ENCODE data around the gene TRABD2B.

Gene TRABD2B

GRCh38 chr1:47993416-47993740, 3.8 kb downstream of the TRABD2B start:
- TF ChIP-seq POLR2AphosphoS5 (IDR thresholded peaks at IDR 0.05; ENCODE audit: low read depth, low read length) (no peak), TAF1 (IDR thresholded peaks at IDR 0.05; ENCODE audit: borderline replicate concordance, insufficient read depth, low read length) (no peak), FOXP2 (optimal IDR thresholded peaks at IDR 0.05; ENCODE audit: borderline replicate concordance, extremely low read depth, extremely low read length, insufficient read depth) (no peak), SIN3A (IDR thresholded peaks at IDR 0.05; ENCODE audit: borderline replicate concordance, insufficient read depth, low read length) (no peak), REST (IDR thresholded peaks at IDR 0.05; ENCODE audit: insufficient read depth in 1 of 2, low read depth in 2 of 2, low read length in 2 of 2) (no peak)

DNA sequence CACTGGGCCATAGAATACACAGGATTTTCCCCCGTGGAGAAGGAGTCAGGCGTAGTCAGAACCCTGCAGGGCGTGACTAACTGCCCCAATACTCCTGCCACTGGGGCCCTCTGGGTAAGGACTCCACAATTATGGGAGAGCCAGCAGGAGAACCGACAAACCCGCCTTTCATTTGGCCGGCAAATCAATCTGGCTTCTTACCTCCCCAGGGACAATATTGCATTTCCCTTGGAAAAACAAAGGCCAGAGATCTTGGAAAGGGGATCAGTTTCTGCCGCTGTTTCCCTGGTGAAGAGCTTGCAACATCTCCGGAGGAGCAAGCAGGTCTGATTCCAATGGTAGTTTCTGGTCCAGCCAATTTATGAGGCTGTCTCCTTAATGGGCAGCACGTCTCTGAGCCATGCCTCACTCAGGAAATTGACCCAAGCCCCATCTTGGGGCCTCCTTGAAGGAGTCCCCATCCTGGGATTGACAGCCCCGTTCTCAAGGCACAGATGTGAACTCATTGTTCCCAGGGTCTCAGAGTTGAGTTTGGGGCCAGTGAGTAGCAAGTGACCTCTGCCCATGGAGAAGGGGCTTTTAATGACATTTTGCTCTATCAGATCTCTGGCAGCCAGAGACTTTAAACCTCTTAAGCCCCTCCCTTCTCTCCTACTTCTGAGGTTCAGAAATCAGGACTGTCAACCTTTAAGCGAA, 4.3 kb downstream of the TRABD2B start:
- TF ChIP-seq POLR2AphosphoS5 (IDR thresholded peaks at IDR 0.05; ENCODE audit: low read depth, low read length) (no peak), TAF1 (IDR thresholded peaks at IDR 0.05; ENCODE audit: borderline replicate concordance, insufficient read depth, low read length) (no peak), FOXP2 (optimal IDR thresholded peaks at IDR 0.05; ENCODE audit: borderline replicate concordance, extremely low read depth, extremely low read length, insufficient read depth) (no peak), REST (IDR thresholded peaks at IDR 0.05; ENCODE audit: insufficient read depth in 1 of 2, low read depth in 2 of 2, low read length in 2 of 2) (no peak), SIN3A (IDR thresholded peaks at IDR 0.05; ENCODE audit: borderline replicate concordance, insufficient read depth, low read length) (no peak)

DNA sequence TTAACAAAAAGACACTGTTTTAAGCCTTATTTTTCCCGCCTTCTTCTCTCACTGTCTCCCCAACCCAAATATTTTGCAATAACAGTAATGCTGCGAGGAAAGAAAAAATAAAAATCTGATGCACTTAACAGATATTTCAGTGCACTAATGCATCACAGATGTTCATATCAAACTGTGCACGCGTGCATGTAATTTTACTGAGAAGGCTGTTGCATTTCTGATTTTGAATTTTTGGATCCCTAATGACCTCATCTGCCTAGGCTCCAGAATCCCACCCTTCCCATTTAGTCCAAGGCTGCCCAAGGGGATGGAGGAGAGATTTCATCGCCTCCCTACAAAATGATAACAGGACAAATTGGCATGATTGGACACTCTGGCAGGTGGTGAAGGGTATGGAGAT, 5.5 kb downstream of the TRABD2B start:
- TF ChIP-seq SIN3A (IDR thresholded peaks at IDR 0.05; ENCODE audit: borderline replicate concordance, insufficient read depth, low read length) (no peak), FOXP2 (optimal IDR thresholded peaks at IDR 0.05; ENCODE audit: borderline replicate concordance, extremely low read depth, extremely low read length, insufficient read depth) (no peak), REST (IDR thresholded peaks at IDR 0.05; ENCODE audit: insufficient read depth in 1 of 2, low read depth in 2 of 2, low read length in 2 of 2) (no peak), POLR2AphosphoS5 (IDR thresholded peaks at IDR 0.05; ENCODE audit: low read depth, low read length) (no peak), TAF1 (IDR thresholded peaks at IDR 0.05; ENCODE audit: borderline replicate concordance, insufficient read depth, low read length) (no peak)

- no peak for TF ChIP-seq SIN3A (IDR thresholded peaks at IDR 0.05; ENCODE audit: borderline replicate concordance, insufficient read depth, low read length)
Measured at GRCh38 chr1:47991187-47991586, 6.0 kb downstream of the TRABD2B start.

DNA sequence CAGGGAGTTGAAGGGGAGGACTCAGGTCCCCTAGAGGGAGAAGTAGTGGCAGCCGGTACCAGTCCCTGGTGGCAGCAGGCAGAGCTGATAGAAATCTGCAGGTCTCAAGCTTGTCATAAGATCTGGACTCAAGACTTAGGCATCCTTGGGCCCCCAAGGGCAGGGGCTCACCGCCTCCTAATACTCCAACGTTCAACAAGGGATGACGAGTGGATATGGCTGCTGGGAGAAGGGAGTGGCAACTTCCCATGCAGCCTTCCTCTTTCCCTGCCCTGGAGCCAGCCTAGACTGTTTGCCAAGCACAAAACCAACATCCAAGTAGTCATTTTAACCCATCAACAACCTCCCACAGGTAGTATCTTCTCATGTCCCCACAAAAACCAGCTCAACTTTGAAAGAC, 6.9 kb downstream of the TRABD2B start:
- no peak for TF ChIP-seq FOXP2 (optimal IDR thresholded peaks at IDR 0.05; ENCODE audit: borderline replicate concordance, extremely low read depth, extremely low read length, insufficient read depth)
- TF ChIP-seq POLR2AphosphoS5 (IDR thresholded peaks at IDR 0.05; ENCODE audit: low read depth, low read length): no peak
- no peak for TF ChIP-seq REST (IDR thresholded peaks at IDR 0.05; ENCODE audit: insufficient read depth in 1 of 2, low read depth in 2 of 2, low read length in 2 of 2)

Data from PFSK-1 (cell line).